ENCODE measurements around the gene DUSP28. TPM values are rescaled to one million over a fixed set of nuclear protein-coding genes. Genes with fewer than 3 reads are reported as not detected.

DUSP28 gene
- total and polyA plus RNA-seq, 2 of the 13 experiments (the other 11 are each of a cell fraction or from before 2014, with no cell fraction given) = 5.2 to 8.6 TPM

DNA sequence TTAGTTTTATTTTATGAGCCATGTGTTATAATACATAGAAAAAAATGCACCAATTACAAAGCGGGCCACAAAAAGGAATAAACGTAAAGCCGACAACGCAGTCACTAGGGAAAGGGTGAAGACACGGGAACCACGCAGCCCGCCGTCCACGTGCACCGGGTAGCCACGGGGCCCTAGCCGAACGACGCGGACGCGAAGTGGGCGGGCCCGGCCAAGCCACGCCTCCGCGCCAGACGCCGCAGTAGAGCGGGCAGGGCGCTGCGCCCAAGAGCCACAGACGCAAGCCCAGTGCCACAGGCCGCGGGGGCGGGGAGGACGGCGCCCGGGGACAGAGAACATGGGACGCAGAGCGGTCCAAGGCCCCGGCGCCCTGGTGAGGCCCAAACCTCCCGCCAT, at the start of gene DUSP28 (continued):
- TF ChIP-seq KLF12 (CRISPR knock-in tag; IDR thresholded peaks at IDR 0.05; ENCODE audit: borderline replicate concordance) (peak; percentile 68; the same call in 1 of the 2 replicates), SOX6 (IDR thresholded peaks at IDR 0.05) (no peak), SOX6 (CRISPR knock-in tag; IDR thresholded peaks at IDR 0.05) (no peak; the same call in 1 of the 2 replicates), TIGD3 (CRISPR knock-in tag; IDR thresholded peaks at IDR 0.05; ENCODE audit: borderline replicate concordance) (no peak), PATZ1 (CRISPR knock-in tag; IDR thresholded peaks at IDR 0.05) (peak; percentile 73), ZFX (CRISPR knock-in tag; IDR thresholded peaks at IDR 0.05; ENCODE audit: low read depth) (peak; percentile 75; the same call in 1 of the 2 replicates), ZBTB8A (CRISPR knock-in tag; IDR thresholded peaks at IDR 0.05; ENCODE audit: borderline replicate concordance, low read depth) (peak; percentile 84), ZBTB46 (CRISPR knock-in tag; IDR thresholded peaks at IDR 0.05; ENCODE audit: borderline replicate concordance) (no peak), ZNF326 (CRISPR knock-in tag; IDR thresholded peaks at IDR 0.05; ENCODE audit: borderline replicate concordance) (no peak), ZNF3 (CRISPR knock-in tag; IDR thresholded peaks at IDR 0.05) (0 out of 2 replicates have a peak, but pooled peaks have one; percentile 14), ZNF878 (CRISPR knock-in tag; IDR thresholded peaks at IDR 0.05) (peak; percentile 88; the same call in 1 of the 2 replicates)
- TF ChIP-seq, protein P1, sequence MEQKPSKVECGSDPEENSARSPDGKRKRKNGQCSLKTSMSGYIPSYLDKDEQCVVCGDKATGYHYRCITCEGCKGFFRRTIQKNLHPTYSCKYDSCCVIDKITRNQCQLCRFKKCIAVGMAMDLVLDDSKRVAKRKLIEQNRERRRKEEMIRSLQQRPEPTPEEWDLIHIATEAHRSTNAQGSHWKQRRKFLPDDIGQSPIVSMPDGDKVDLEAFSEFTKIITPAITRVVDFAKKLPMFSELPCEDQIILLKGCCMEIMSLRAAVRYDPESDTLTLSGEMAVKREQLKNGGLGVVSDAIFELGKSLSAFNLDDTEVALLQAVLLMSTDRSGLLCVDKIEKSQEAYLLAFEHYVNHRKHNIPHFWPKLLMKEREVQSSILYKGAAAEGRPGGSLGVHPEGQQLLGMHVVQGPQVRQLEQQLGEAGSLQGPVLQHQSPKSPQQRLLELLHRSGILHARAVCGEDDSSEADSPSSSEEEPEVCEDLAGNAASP (CRISPR knock-in tag; IDR thresholded peaks at IDR 0.05; ENCODE audit: borderline replicate concordance) = peak; percentile 65; the same call in 1 of the 2 replicates
- TF ChIP-seq, protein P2, sequence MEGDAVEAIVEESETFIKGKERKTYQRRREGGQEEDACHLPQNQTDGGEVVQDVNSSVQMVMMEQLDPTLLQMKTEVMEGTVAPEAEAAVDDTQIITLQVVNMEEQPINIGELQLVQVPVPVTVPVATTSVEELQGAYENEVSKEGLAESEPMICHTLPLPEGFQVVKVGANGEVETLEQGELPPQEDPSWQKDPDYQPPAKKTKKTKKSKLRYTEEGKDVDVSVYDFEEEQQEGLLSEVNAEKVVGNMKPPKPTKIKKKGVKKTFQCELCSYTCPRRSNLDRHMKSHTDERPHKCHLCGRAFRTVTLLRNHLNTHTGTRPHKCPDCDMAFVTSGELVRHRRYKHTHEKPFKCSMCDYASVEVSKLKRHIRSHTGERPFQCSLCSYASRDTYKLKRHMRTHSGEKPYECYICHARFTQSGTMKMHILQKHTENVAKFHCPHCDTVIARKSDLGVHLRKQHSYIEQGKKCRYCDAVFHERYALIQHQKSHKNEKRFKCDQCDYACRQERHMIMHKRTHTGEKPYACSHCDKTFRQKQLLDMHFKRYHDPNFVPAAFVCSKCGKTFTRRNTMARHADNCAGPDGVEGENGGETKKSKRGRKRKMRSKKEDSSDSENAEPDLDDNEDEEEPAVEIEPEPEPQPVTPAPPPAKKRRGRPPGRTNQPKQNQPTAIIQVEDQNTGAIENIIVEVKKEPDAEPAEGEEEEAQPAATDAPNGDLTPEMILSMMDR (CRISPR knock-in tag; IDR thresholded peaks at IDR 0.05) = peak; percentile 27
- TF ChIP-seq, protein P3, sequence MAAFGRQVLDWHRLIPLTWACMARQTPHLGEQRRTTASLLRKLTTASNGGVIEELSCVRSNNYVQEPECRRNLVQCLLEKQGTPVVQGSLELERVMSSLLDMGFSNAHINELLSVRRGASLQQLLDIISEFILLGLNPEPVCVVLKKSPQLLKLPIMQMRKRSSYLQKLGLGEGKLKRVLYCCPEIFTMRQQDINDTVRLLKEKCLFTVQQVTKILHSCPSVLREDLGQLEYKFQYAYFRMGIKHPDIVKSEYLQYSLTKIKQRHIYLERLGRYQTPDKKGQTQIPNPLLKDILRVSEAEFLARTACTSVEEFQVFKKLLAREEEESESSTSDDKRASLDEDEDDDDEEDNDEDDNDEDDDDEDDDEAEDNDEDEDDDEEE (CRISPR knock-in tag; IDR thresholded peaks at IDR 0.05) = no peak
